ENCODE data around the gene RPL15. TPM values are rescaled to one million over a fixed set of nuclear protein-coding genes. Genes with fewer than 3 reads are reported as not detected.

The RPL15 gene
- total and polyA plus RNA-seq, 10 of the 15 experiments (the other 5 are each of a cell fraction or from before 2014, with no cell fraction given), result 2,885 to 10,761 (median 4,017) TPM

- no peak for TF ChIP-seq PRDM15 (CRISPR knock-in tag; IDR thresholded peaks at IDR 0.05)
Measured at GRCh38 chr3:23945663-23945912, 28.7 kb downstream of the RPL15 start (continued).

- 2% methylated on average over 49 of the region's 87 CpGs for WGBS (ENCODE audit: insufficient coverage, insufficient replicate concordance, low lambda C conversion rate, missing lambda C conversion rate)
- in situ Hi-C loops (cut with MboI), result loop anchor here (25.0 kb wide), 1 partner anchor 1841 kb away; the partner anchor contains the start of genes NGLY1 and OXSM
- RAD21 ChIA-PET (ENCODE audit: unreplicated experiment), result interaction anchor here (0.7 to 1.9 kb wide), 5 partner anchors 26 to 116 kb away, joined by 3 to 13 read pairs (median 4); partner anchors contain the start of genes NKIRAS1 and RPL15
- peak; percentile 98 for TF ChIP-seq DPF2 (IDR thresholded peaks at IDR 0.05)
- TF ChIP-seq RELB (IDR thresholded peaks at IDR 0.05; ENCODE audit: low read depth), result peak; percentile 84
- TF ChIP-seq MEF2B (IDR thresholded peaks at IDR 0.05; ENCODE audit: partially characterized antibody, poor library complexity, severe bottlenecking), result peak; percentile 87
- peak; percentile 89 for TF ChIP-seq KLF5 (IDR thresholded peaks at IDR 0.05; ENCODE audit: partially characterized antibody)
- TF ChIP-seq BACH1 (IDR thresholded peaks at IDR 0.05; ENCODE audit: borderline replicate concordance), result peak; percentile 85
- TF ChIP-seq MEF2A (IDR thresholded peaks at IDR 0.05; ENCODE audit: insufficient read depth, low read depth, low read length), result peak; percentile 32; the same call in 1 of the 2 replicates
- peak; percentile 91 for TF ChIP-seq USF1 (IDR thresholded peaks at IDR 0.05; ENCODE audit: borderline replicate concordance, extremely low read length, insufficient read depth, low read depth, low read length)
- TF ChIP-seq SIN3A (IDR thresholded peaks at IDR 0.05; ENCODE audit: low read depth, low read length), result peak; percentile 57; the same call in 1 of the 2 replicates
- peak; percentile 92 for TF ChIP-seq LARP7 (IDR thresholded peaks at IDR 0.05)
- TF ChIP-seq YY1 (IDR thresholded peaks at IDR 0.05; ENCODE audit: low read depth, low read length), result peak; percentile 13; the same call in 1 of the 2 replicates
- no peak for TF ChIP-seq SP1 (IDR thresholded peaks at IDR 0.05; ENCODE audit: low read depth, low read length)
- peak; percentile 60 for TF ChIP-seq POLR2AphosphoS5 (IDR thresholded peaks at IDR 0.05; ENCODE audit: low read length)
- 0 out of 2 replicates have a peak, but pooled peaks have one; percentile 64 for TF ChIP-seq STAT1 (conservative IDR thresholded peaks at IDR 0.05)
- peak; percentile 92 for TF ChIP-seq NR2F1 (conservative IDR thresholded peaks at IDR 0.05)
- TF ChIP-seq POLR2A (IDR thresholded peaks at IDR 0.05; ENCODE audit: low read depth, low read length), result peak; percentile 78
Measured at GRCh38 chr3:23945913-23946687, 29.2 kb downstream of the RPL15 start.

More at GRCh38 chr3:23945913-23946687, 29.2 kb downstream of the RPL15 start:
- H4K20me1 ChIP-seq (ENCODE audit: control insufficient read depth, insufficient read depth), result no peaks in the 10 kb centered on the region
- peak overlapping the region; percentile 98 for H3K4me3 ChIP-seq
- no TSS peak for BruUV-seq (replicated peaks)
- H3K79me2 ChIP-seq (ENCODE audit: control insufficient read depth, insufficient read depth, low read length), result peaks cover 15% of the 10 kb centered on the region
- peak overlapping the region; percentile 85 for H3K9ac ChIP-seq (ENCODE audit: control insufficient read depth, insufficient read depth, low read length)
- SMC1A ChIA-PET (ENCODE audit: uncharacterized antibody, unreplicated experiment), result interaction anchor here (1.1 to 1.4 kb wide), 3 partner anchors 22 to 53 kb away, joined by 3 to 5 read pairs (median 3); partner anchors contain the start of genes NKIRAS1 and RPL15
- DNase-seq (ENCODE audit: low read depth, low spot score) (peak; percentile 66), FAIRE-seq (peak; percentile 73), ATAC-seq (peak; percentile 81)
- no peaks in the 10 kb centered on the region for H3K36me3 ChIP-seq (ENCODE audit: control insufficient read depth in 2 of 2, insufficient read depth in 2 of 2, low read length in 1 of 2)
- peak overlapping the region; percentile 82 for H3K27ac ChIP-seq (ENCODE audit: control insufficient read depth, insufficient read depth)
- peak overlapping the region; percentile 92 for H2AFZ ChIP-seq (ENCODE audit: control insufficient read depth, low read depth, low read length)
- intact Hi-C loops (cut with micrococcal nuclease; ENCODE audit: unreplicated experiment), result loop anchor here (1.0 to 10.0 kb wide), 3 partner anchors 29 to 291 kb away; partner anchors contain the start of gene RPL15
- H3K4me1 ChIP-seq (ENCODE audit: control insufficient read depth, insufficient read depth, low read length), result peaks cover 12% of the 10 kb centered on the region
- peak overlapping the region; percentile 88 for H3K4me2 ChIP-seq (ENCODE audit: control insufficient read depth, insufficient read depth)
- POLR2A ChIA-PET, result interaction anchor here (0.5 to 1.3 kb wide), 7 partner anchors 12 to 136 kb away, joined by 3 to 11 read pairs (median 3); partner anchors contain the start of genes NKIRAS1 and RPL15
- CTCF ChIA-PET, result interaction anchor here (0.9 to 1.7 kb wide), 3 partner anchors 10 to 61 kb away, joined by 4 read pairs; no protein-coding TSS in a partner anchor
- H3K9me3 ChIP-seq (replicated peaks; ENCODE audit: control insufficient read depth, insufficient read depth, low read length), result no peaks in the 10 kb centered on the region
- H3K27me3 ChIP-seq (replicated peaks in 1 of 2; ENCODE audit: control insufficient read depth in 2 of 2, insufficient read depth in 2 of 2, low read length in 1 of 2), result peaks cover 0 to 3% of the 10 kb centered on the region in 2 experiments; a peak in 1 of 4 replicates
